Body of pancreas (tissue), 4 donors: ENCODE results near the gene DLG1. TPM values are rescaled to one million over a fixed set of nuclear protein-coding genes. Genes with fewer than 3 reads are reported as not detected.

Experiments
- ATAC-seq: fragments of 150-250 bp; one replicate; pipeline ENCODE4 v1.9.1; 2016
- DNase-seq, 4 donors: peaks; one replicate each; pipeline ENCODE4 v3.0.0-alpha.2; 2019
- H3K27ac ChIP-seq, 4 donors: fragments of 200-600 bp; sonication (generic); 1 replicate in 3 of 4; 2 replicates in 1 of 4; pipeline versions ENCODE4 v1.5.1 to v1.6.1; 2016 to 2019; ENCODE audit warnings: mild to moderate bottlenecking in 1 of 4, mixed read lengths in 1 of 4, moderate library complexity in 1 of 4
- H3K27me3 ChIP-seq, 2 donors: fragments of 200-600 bp; sonication (generic); one replicate each; pipeline ENCODE4 v1.6.0; 2016; ENCODE audit warnings: mild to moderate bottlenecking in 1 of 2
- H3K36me3 ChIP-seq, 2 donors: fragments of 200-600 bp; sonication (generic); replicated peaks in 1 of 2; 2 replicates each; pipeline ENCODE4 v1.5.1; 2016; ENCODE audit warnings: low read depth in 2 of 2; ENCODE audit not compliant: insufficient read depth in 1 of 2
- H3K4me1 ChIP-seq: fragments of 200-600 bp; sonication (generic); one replicate; pipeline ENCODE4 v1.6.0; 2016
- H3K4me3 ChIP-seq, 2 donors: fragments of 200-600 bp; sonication (generic); 1 replicate in 1 of 2; 2 replicates in 1 of 2; pipeline ENCODE4 v1.5.1; 2016 to 2019
- H3K9me3 ChIP-seq, 3 donors: fragments of 200-600 bp; sonication (generic); 1 replicate in 2 of 3; 2 replicates in 1 of 3; pipeline ENCODE4 v1.5.1; 2016
- CTCF ChIP-seq, 7 experiments: fragments of 450-650 bp in 4 of 7; fragments of 200-600 bp in 3 of 7; sonication (generic) in 3 of 7; IDR thresholded peaks; one replicate each; pipeline ENCODE4 v1.5.1; 2016 to 2019; ENCODE audit warnings: antibody characterized with exemption in 7 of 7
- POLR2A ChIP-seq, 3 donors: fragments of 450-650 bp; IDR thresholded peaks; one replicate each; pipeline ENCODE4 v1.6.1; 2016; ENCODE audit warnings: antibody characterized with exemption in 3 of 3, mild to moderate bottlenecking in 2 of 3
- WGBS, 2 donors: methylation state at CpG; one replicate each; pipeline ENCODE4 v1.1.5; 2017; 5-methylcytosine and 5-hydroxymethylcytosine counted together
- intact Hi-C: fragments of 100-400 bp; cut with DNase I; formaldehyde crosslinking; loops from one replicate; pipeline ENCODE4 v1.15.1; 2023
- total RNA-seq, 2 donors: library from RNA; depleted of rRNA; stranded (reverse); fragments of >200 nt; gene quantifications; one replicate each; pipeline ENCODE4 v1.1.0, GENCODE V29; 2016

DLG1 gene
- total RNA-seq, 2 donors from 2014 or later = 45.8 to 48.8 TPM

DNA sequence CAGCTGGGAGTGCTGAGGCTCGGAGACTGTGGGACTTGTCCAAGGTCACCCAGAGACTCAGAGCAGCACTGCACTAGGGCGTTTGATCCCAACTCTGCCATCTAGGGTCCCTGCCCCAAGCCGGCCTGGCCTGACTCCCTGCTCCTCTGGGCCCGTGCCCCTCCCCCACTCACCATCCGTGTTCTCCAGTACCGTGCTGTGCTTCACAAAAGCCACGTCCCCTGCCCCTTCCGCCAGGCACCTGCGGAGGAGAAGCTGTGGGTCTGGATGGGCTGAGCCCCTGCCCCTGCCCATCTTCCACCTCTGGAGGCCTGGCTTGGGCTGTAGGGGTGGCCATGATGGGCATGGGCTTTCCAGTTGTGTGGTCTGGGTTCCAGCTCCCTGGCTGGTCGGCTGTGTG is 277.2 kb downstream of the DLG1 start:
- H3K27ac ChIP-seq = no peak overlapping the region
- intact Hi-C loops = no loop called here
- H3K27me3 ChIP-seq = no peaks in the 10 kb centered on the region
- ATAC-seq = no peak
- H3K4me3 ChIP-seq = no peak overlapping the region
- no peak for DNase-seq
- H3K36me3 ChIP-seq = no peaks in the 10 kb centered on the region
- H3K9me3 ChIP-seq = no peaks in the 10 kb centered on the region
- H3K4me1 ChIP-seq = peaks cover 13% of the 10 kb centered on the region
- WGBS, 2 donors = 54 to 60% methylated on average over 8 to 10 of the region's 10 CpGs
- no peak for TF ChIP-seq POLR2A (IDR thresholded peaks at IDR 0.05)
- TF ChIP-seq CTCF (IDR thresholded peaks at IDR 0.05) = no peak

DNA sequence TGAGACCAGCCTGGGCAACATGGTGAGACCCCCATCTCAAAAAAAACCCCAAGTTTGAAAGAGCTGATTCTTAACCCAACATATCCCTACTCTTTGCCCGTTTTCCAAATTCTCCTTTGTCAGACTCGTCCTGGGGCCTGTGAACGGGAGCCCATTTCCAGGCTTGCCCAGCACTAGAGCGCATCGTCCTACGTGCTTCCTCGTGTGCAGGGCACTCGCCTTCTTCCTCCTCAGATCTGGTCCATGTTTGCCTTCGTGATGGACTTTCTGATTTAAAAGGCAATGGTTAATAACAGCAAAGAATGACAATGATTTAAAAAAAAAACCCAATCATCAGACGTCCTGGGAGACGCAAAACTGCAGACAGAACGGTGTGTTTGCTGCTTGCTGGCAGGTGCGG is 278.9 kb downstream of the DLG1 start:
- peaks cover 13% of the 10 kb centered on the region for H3K4me1 ChIP-seq
- no peak for TF ChIP-seq POLR2A (IDR thresholded peaks at IDR 0.05)
- no peak for TF ChIP-seq CTCF (IDR thresholded peaks at IDR 0.05)
- peak overlapping the region in 3 of 4 donors; percentile 38 to 61 (median 53) for H3K27ac ChIP-seq
- H3K9me3 ChIP-seq = no peaks in the 10 kb centered on the region
- no peaks in the 10 kb centered on the region for H3K27me3 ChIP-seq
- WGBS, 2 donors = 74 to 77% methylated on average over 13 of the region's 13 CpGs
- no peak for DNase-seq
- no peaks in the 10 kb centered on the region for H3K36me3 ChIP-seq
- no peak overlapping the region for H3K4me3 ChIP-seq
- no peak for ATAC-seq
- intact Hi-C loops = no loop called here

- TF ChIP-seq CTCF (IDR thresholded peaks at IDR 0.05) (no peak), POLR2A (IDR thresholded peaks at IDR 0.05) (no peak)
- Histone ChIP-seq H3K27me3 (no peaks in the 10 kb centered on the region), H3K9me3 (no peaks in the 10 kb centered on the region), H3K4me3 (no peak overlapping the region), H3K4me1 (peaks cover 13% of the 10 kb centered on the region), H3K27ac (peak overlapping the region in 3 of 4 donors; percentile 38 to 61 (median 53)), H3K36me3 (no peaks in the 10 kb centered on the region)
- 46 to 50% methylated on average over 6 of the region's 6 CpGs for WGBS, 2 donors
- DNase-seq = peak in 1 of 4 donors; percentile 22
- intact Hi-C loops = no loop called here
- peak; percentile 57 for ATAC-seq
These were observed 279.4 kb downstream of the DLG1 start for GRCh38 chr3:197019021-197019420.

DNA sequence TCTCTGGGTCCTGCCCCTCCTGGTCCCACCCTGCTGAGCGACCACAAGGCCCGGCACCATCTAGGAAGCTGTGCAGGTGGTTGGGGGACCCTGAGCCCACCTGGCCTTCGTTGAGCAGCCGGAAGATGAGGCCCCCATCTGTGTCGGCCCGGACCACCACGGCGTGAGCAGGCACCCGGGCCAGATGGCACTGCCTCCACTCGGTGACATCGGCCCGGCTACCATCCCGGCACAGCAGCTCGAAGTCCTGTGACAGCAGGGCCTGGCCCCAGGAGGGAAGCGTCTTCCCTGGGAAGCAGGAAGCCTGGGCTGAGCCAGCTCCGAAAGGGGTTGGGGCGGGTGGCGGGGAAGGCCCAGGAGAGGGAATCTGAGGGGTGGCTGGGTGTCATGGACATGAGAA is 281.4 kb downstream of the DLG1 start:
- no peak for DNase-seq
- no peaks in the 10 kb centered on the region for H3K27me3 ChIP-seq
- H3K4me3 ChIP-seq = no peak overlapping the region
- H3K9me3 ChIP-seq = no peaks in the 10 kb centered on the region
- TF ChIP-seq CTCF (IDR thresholded peaks at IDR 0.05) = no peak
- no peak for TF ChIP-seq POLR2A (IDR thresholded peaks at IDR 0.05)
- no peaks in the 10 kb centered on the region for H3K4me1 ChIP-seq
- no peak overlapping the region for H3K27ac ChIP-seq
- ATAC-seq = no peak
- H3K36me3 ChIP-seq = no peaks in the 10 kb centered on the region
- 90 to 95% methylated on average over 8 to 18 of the region's 18 CpGs for WGBS, 2 donors
- intact Hi-C loops = no loop called here
